Memory B cell (primary cell): Measurements from ENCODE around the gene ANKRD60.

Experiments
- ATAC-seq: fragments of 150-1000 bp; cut with Tn5 transposase; 2 replicates; pipeline ENCODE4 v1.10.0; 2021; ENCODE audit warnings: low read depth, mild to moderate bottlenecking, moderate library complexity
- DNase-seq, 2 donors: peaks; one replicate each; pipeline ENCODE4 v3.0.0; 2022; ENCODE audit warnings: low spot score in 2 of 2
- H3K27ac Mint-ChIP-seq: one replicate; pipeline ENCODE4 v1.8.0; 2022; ENCODE audit warnings: mild to moderate bottlenecking, moderate library complexity, mixed read lengths
- H3K27me3 Mint-ChIP-seq: one replicate; pipeline ENCODE4 v1.8.0; 2022; ENCODE audit warnings: mixed read lengths
- H3K36me3 Mint-ChIP-seq: one replicate; pipeline ENCODE4 v1.8.0; 2022; ENCODE audit warnings: mild to moderate bottlenecking, mixed read lengths
- H3K4me1 Mint-ChIP-seq: one replicate; pipeline ENCODE4 v1.8.0; 2022; ENCODE audit warnings: mixed read lengths
- H3K4me3 Mint-ChIP-seq: one replicate; pipeline ENCODE4 v1.8.0; 2022; ENCODE audit warnings: mild to moderate bottlenecking, moderate library complexity, mixed read lengths
- H3K9me3 Mint-ChIP-seq: one replicate; pipeline ENCODE4 v1.8.0; 2022; ENCODE audit warnings: mixed read lengths

ANKRD60 gene

GRCh38 chr20:58238490-58238889 lies 10.0 kb upstream of the ANKRD60 start:
- Mint-ChIP-seq H3K4me1 (no peaks in the 10 kb centered on the region), H3K9me3 (no peaks in the 10 kb centered on the region), H3K27me3 (no peaks in the 10 kb centered on the region), H3K36me3 (peaks cover 9% of the 10 kb centered on the region), H3K27ac (no peak overlapping the region), H3K4me3 (peak overlapping the region; percentile 7)
- no peak for ATAC-seq
- DNase-seq: no peak

- Mint-ChIP-seq H3K4me3 (peak overlapping the region; percentile 89), H3K9me3 (no peaks in the 10 kb centered on the region), H3K27me3 (no peaks in the 10 kb centered on the region), H3K36me3 (peaks cover 8% of the 10 kb centered on the region), H3K4me1 (no peaks in the 10 kb centered on the region), H3K27ac (peak overlapping the region; percentile 80)
- no peak for ATAC-seq
- no peak for DNase-seq
These were observed 9.1 kb upstream of the ANKRD60 start for GRCh38 chr20:58237318-58238132.

DNA sequence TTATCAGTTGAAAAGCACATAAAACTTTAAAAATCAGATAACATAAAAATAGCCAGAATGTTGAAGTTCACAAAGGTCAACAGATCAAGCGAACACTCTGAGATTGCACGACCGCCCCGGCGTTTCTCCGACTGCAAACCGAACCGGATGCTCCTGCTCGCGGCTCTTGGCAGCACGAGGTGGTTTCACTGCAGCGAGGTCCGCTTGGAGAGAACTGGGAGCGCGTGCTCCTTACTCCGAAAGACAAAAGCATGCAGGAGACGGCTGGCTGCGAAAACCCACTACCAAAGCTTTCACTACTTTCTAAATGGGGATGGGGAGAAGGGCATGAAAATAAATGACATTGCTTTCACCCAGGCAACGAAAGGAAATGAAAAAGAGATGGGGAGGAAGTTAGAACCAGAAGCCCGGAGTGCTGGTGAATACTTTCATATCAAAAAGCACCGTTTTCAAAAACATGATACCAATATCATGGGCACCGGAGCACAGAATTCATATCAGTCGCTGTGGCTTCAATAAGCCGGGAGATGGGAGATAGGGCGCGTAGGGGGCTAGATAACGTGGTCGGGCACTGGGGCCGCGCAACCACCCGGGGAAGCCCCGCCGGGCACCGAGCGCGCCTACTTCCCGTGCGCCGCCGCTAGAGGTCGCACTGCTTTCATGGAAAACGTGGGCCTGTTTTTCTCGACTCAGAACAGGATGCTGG lies 8.3 kb upstream of the ANKRD60 start:
- Mint-ChIP-seq H3K27ac (peak overlapping the region; percentile 80), H3K4me3 (peak overlapping the region; percentile 89), H3K27me3 (no peaks in the 10 kb centered on the region), H3K4me1 (no peaks in the 10 kb centered on the region), H3K9me3 (no peaks in the 10 kb centered on the region), H3K36me3 (peaks cover 8% of the 10 kb centered on the region)
- DNase-seq (peak; percentile 79 to 88), ATAC-seq (peak; percentile 90)

DNA sequence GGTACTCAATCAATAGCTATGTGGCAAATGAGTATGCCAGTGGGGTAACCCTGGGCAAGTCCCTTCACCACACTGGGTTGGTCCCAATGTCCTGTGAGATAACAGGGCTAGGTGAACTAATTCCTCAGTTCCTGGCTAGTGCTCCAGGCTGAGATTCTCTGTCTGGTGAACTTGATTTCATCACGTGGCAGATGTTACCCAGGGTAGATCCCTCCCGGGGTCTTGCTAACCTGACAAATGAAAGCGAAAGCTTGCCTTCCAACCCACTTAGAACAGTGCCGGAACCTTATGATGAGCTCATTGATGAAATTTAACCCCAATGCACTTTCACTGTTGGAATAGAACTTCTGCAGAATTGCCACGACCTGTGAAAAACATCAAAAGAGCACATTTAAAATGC lies 6.6 kb upstream of the ANKRD60 start:
- no peaks in the 10 kb centered on the region for H3K4me1 Mint-ChIP-seq
- H3K36me3 Mint-ChIP-seq: peaks cover 8% of the 10 kb centered on the region
- no peak overlapping the region for H3K27ac Mint-ChIP-seq
- H3K27me3 Mint-ChIP-seq: no peaks in the 10 kb centered on the region
- no peaks in the 10 kb centered on the region for H3K9me3 Mint-ChIP-seq
- no peak overlapping the region for H3K4me3 Mint-ChIP-seq
- ATAC-seq: no peak
- no peak for DNase-seq

DNA sequence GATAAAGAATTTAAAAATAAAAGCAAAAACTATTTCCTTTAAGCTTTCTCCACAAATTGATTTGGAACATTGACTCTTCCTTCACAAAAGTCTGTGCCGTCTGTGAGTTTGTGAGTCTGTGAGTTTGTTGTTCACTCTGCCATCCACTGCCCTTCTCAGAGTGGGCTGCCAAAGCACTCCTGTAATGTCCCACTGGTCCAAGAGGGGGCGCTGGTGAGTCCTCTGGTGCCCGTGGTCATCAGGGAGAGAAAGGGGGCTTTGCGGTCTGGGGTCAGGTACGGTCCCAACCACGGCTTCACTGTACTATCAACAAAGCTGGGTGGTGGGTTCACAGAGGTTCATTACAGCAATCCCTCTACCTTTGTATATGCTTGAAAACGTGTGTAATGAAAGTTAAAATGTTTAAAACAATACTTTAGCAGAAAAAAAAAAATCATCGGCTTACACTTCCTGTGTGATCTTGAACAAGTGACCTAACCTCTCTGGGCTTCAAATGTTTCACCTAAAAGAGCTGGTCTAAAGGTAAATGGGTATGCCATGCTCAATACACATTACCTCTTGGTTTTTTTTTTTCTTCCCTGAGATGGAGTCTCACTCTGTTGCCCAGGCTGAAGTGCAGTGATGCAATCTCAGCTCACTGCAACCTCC lies 5.6 kb upstream of the ANKRD60 start:
- H3K27me3 Mint-ChIP-seq: no peaks in the 10 kb centered on the region
- no peak overlapping the region for H3K4me3 Mint-ChIP-seq
- H3K9me3 Mint-ChIP-seq: no peaks in the 10 kb centered on the region
- H3K27ac Mint-ChIP-seq: no peak overlapping the region
- no peak for ATAC-seq
- H3K4me1 Mint-ChIP-seq: peaks cover 3% of the 10 kb centered on the region
- peak; percentile 48 to 54 for DNase-seq
- peaks cover 2% of the 10 kb centered on the region for H3K36me3 Mint-ChIP-seq

- ATAC-seq (no peak), DNase-seq (no peak)
- no peak overlapping the region for H3K4me3 Mint-ChIP-seq
- no peak overlapping the region for H3K27ac Mint-ChIP-seq
- H3K9me3 Mint-ChIP-seq: no peaks in the 10 kb centered on the region
- H3K27me3 Mint-ChIP-seq: no peaks in the 10 kb centered on the region
- H3K36me3 Mint-ChIP-seq: peaks cover 2% of the 10 kb centered on the region
- peaks cover 6% of the 10 kb centered on the region for H3K4me1 Mint-ChIP-seq
These were observed 4.9 kb upstream of the ANKRD60 start for GRCh38 chr20:58233393-58233792.

- no peak overlapping the region for H3K27ac Mint-ChIP-seq
- DNase-seq (no peak), ATAC-seq (no peak)
- peaks cover 6% of the 10 kb centered on the region for H3K4me1 Mint-ChIP-seq
- H3K36me3 Mint-ChIP-seq: peaks cover 2% of the 10 kb centered on the region
- peaks cover 10% of the 10 kb centered on the region for H3K27me3 Mint-ChIP-seq
- H3K4me3 Mint-ChIP-seq: no peak overlapping the region
- H3K9me3 Mint-ChIP-seq: no peaks in the 10 kb centered on the region
These were observed 3.2 kb upstream of the ANKRD60 start for GRCh38 chr20:58231683-58232082.

DNA sequence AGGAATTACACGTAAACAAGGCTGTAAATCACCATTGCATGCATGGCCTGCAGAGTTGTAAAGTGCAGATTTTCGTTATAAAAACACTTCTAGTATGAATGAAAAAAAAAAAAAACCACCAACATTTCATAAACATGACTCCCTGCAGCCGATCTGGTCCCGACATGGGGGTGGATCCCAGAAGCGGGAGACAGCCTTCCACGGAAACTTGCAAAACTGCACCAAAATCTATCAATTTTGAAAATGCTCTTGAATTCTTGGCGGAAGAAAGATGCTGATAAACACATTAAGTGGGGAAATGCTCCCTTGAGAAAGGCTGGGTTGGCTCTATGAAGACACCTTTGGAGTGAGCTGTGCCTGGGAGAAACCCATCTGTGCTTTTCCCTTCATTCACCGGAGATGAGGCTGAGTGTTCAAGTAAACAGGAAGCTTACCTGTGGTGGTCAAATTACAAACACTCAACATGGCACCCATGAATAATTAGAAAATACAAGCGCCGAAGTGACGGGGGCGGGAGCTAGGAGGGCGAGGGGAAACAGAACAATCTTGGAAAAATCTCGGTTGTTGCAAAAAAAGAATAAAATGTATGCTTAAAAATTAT lies 845 bp upstream of the ANKRD60 start:
- peaks cover 21% of the 10 kb centered on the region for H3K27me3 Mint-ChIP-seq
- peak overlapping the region; percentile 42 for H3K27ac Mint-ChIP-seq
- H3K9me3 Mint-ChIP-seq: no peaks in the 10 kb centered on the region

DNA sequence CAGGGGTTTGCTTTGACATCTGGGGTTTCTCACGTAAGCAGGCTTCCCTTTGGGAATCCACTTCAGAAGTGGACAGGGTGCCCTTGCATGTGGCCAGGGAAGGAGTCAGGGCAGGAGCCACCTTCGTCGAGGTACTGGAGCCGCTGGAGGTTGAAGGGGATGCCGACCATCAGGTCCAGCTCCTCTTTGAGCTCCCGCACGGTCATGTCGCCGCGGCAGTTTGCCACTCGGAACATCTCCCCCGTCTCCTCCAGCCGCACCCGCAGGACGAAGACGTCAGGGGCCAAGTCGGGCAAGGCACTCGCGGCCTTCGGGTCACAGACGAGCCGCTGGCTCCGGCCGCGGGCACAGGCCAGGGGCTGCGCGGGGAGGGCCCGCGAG lies 360 bp downstream of the ANKRD60 start:
- no peak overlapping the region for H3K4me3 Mint-ChIP-seq
- H3K36me3 Mint-ChIP-seq: no peaks in the 10 kb centered on the region
- DNase-seq (peak in 1 of 2 donors; percentile 35), ATAC-seq (no peak)
- peaks cover 22% of the 10 kb centered on the region for H3K27me3 Mint-ChIP-seq
- no peaks in the 10 kb centered on the region for H3K9me3 Mint-ChIP-seq
- H3K4me1 Mint-ChIP-seq: peaks cover 6% of the 10 kb centered on the region
- no peak overlapping the region for H3K27ac Mint-ChIP-seq

More for the DNA sequence above, 845 bp upstream of the ANKRD60 start:
- H3K4me3 Mint-ChIP-seq: peak overlapping the region; percentile 24
- ATAC-seq (no peak), DNase-seq (no peak)
- peaks cover 2% of the 10 kb centered on the region for H3K36me3 Mint-ChIP-seq
- peaks cover 6% of the 10 kb centered on the region for H3K4me1 Mint-ChIP-seq

DNA sequence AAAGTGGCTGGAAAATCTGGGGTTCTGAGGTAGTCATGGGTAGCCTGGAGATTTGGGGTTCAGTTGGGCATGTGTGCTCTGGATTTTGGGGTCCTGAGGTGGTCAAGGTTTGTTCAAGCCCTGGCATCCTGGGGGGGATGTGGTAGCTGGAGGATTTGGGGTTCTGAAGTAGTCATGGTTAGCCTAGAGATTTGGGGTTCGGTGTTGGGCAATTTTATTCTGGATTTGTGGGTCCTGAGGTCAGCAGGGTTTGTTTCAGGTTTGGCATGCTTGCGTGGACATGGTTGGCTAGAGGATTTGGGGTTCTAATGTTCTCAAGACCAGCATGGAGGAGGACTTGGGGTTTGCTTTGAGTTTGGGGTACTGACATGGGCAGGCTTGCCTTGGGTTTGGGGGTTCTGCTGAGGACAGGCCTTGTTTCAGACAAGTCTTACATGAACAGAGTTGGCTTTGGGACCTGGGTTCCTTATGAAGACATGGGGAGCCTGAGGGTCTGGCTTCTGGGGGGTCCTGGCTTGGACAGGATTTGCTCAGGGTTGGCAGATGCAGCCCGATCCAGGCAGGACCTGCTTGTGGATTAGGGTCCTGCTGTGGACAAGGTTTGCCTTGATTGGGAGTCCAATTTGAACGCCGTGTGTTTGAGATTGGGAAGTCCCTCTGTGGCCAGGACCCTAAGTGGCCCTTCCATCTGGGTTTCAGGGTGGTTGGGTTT lies 906 bp downstream of the ANKRD60 start:
- ATAC-seq (no peak), DNase-seq (no peak)
- H3K27ac Mint-ChIP-seq: no peak overlapping the region
- H3K27me3 Mint-ChIP-seq: peaks cover 23% of the 10 kb centered on the region
- H3K36me3 Mint-ChIP-seq: no peaks in the 10 kb centered on the region
- H3K9me3 Mint-ChIP-seq: no peaks in the 10 kb centered on the region
- peaks cover 6% of the 10 kb centered on the region for H3K4me1 Mint-ChIP-seq
- no peak overlapping the region for H3K4me3 Mint-ChIP-seq

- DNase-seq: no peak
- no peak overlapping the region for H3K4me3 Mint-ChIP-seq
- no peaks in the 10 kb centered on the region for H3K36me3 Mint-ChIP-seq
- ATAC-seq: no peak
- H3K27me3 Mint-ChIP-seq: peaks cover 31% of the 10 kb centered on the region
- no peak overlapping the region for H3K27ac Mint-ChIP-seq
- H3K9me3 Mint-ChIP-seq: no peaks in the 10 kb centered on the region
- peaks cover 6% of the 10 kb centered on the region for H3K4me1 Mint-ChIP-seq
These were observed 2.8 kb downstream of the ANKRD60 start for GRCh38 chr20:58225452-58226200.

GRCh38 chr20:58224974-58225373 lies 3.5 kb downstream of the ANKRD60 start:
- DNase-seq (no peak), ATAC-seq (no peak)
- Mint-ChIP-seq H3K9me3 (no peaks in the 10 kb centered on the region), H3K27ac (no peak overlapping the region), H3K36me3 (no peaks in the 10 kb centered on the region), H3K27me3 (peaks cover 35% of the 10 kb centered on the region), H3K4me3 (no peak overlapping the region), H3K4me1 (peaks cover 6% of the 10 kb centered on the region)

DNA sequence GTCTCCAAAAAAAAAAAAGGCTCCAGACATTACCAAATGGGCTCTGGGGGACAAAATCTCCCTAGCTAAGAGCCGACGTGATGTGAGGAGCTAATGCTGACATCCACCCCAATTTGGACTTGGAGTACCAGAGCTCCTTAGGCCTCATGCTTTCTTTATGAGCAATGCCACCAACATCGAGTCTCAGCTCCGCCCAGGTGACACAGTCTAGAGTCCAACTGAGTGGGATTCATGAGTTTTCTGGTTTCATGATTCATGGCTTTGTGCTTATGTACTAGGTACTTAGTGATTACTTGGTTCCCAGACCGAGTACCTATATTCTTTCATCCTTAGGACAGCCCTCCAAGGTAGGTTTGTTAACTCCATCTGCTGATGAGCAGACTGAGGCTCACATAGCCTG lies 4.4 kb downstream of the ANKRD60 start:
- ATAC-seq: no peak
- H3K4me3 Mint-ChIP-seq: no peak overlapping the region
- peaks cover 40% of the 10 kb centered on the region for H3K27me3 Mint-ChIP-seq
- H3K4me1 Mint-ChIP-seq: peaks cover 5% of the 10 kb centered on the region
- H3K9me3 Mint-ChIP-seq: peaks cover 2% of the 10 kb centered on the region
- peaks cover under 1% of the 10 kb centered on the region for H3K36me3 Mint-ChIP-seq
- H3K27ac Mint-ChIP-seq: no peak overlapping the region
- DNase-seq: no peak
